WTC11 (cell line): ENCODE measurements around the gene GATAD2A. TPM values are rescaled to one million over a fixed set of nuclear protein-coding genes. Genes with fewer than 3 reads are reported as not detected.

Experiments
- ATAC-seq: fragments of 200-7000 bp; cut with Tn5 transposase; 2 replicates; pipeline ENCODE4 v1.10.0; 2021; ENCODE audit warnings: mild to moderate bottlenecking, moderate library complexity
- CTCF ChIA-PET: fragments of 300-600 bp; sonication (Branson Sonifier 250); formaldehyde crosslinking; loops from one replicate; lab custom pipeline; 2021; ENCODE audit warnings: antibody characterized with exemption; lab: Charles Lee
- POLR2A ChIA-PET: fragments of 350-600 bp; sonication (Branson Sonifier 250); formaldehyde crosslinking; loops from one replicate; lab custom pipeline; 2021; ENCODE audit warnings: antibody characterized with exemption; lab: Charles Lee
- DNase-seq: peaks from one replicate; pipeline ENCODE4 v3.0.0; 2021; ENCODE audit warnings: low spot score
- H3K27ac Mint-ChIP-seq: 2 replicates; pipeline ENCODE4 v1.8.0; 2021; ENCODE audit warnings: mixed read lengths
- H3K27me3 Mint-ChIP-seq: 2 replicates; pipeline ENCODE4 v1.8.0; 2021; ENCODE audit warnings: low read depth, mild to moderate bottlenecking, moderate library complexity, mixed read lengths
- H3K36me3 Mint-ChIP-seq: 2 replicates; pipeline ENCODE4 v1.8.0; 2021; ENCODE audit warnings: mixed read lengths
- H3K4me1 Mint-ChIP-seq: 2 replicates; pipeline ENCODE4 v1.8.0; 2022; ENCODE audit warnings: mixed read lengths
- H3K4me3 Mint-ChIP-seq: 2 replicates; pipeline ENCODE4 v1.8.0; 2021; ENCODE audit warnings: mild to moderate bottlenecking, moderate library complexity, mixed read lengths
- H3K9me3 Mint-ChIP-seq: 2 replicates; pipeline ENCODE4 v1.8.0; 2021; ENCODE audit warnings: mixed read lengths
- ATF6 ChIP-seq: sonication (generic); formaldehyde crosslinking; IDR thresholded peaks from 2 replicates; pipeline ENCODE4 v1.8.1; 2023; ENCODE audit warnings: mild to moderate bottlenecking, missing genetic modification reagents
- CTCF ChIP-seq: fragments of 200-600 bp; IDR thresholded peaks from 2 replicates; pipeline ENCODE4 v1.8.0; 2022; ENCODE audit warnings: antibody characterized with exemption
- ELF4 ChIP-seq: sonication (generic); formaldehyde crosslinking; IDR thresholded peaks from 2 replicates; pipeline ENCODE4 v1.8.1; 2022; ENCODE audit warnings: low read depth, mild to moderate bottlenecking, moderate library complexity, missing genetic modification reagents
- FOXK1 ChIP-seq: sonication (generic); formaldehyde crosslinking; IDR thresholded peaks from 2 replicates; pipeline ENCODE4 v1.8.0; 2022; ENCODE audit warnings: mild to moderate bottlenecking, moderate library complexity, missing genetic modification reagents
- FOXP1 ChIP-seq: sonication (generic); formaldehyde crosslinking; IDR thresholded peaks from 2 replicates; pipeline ENCODE4 v1.8.0; 2022; ENCODE audit warnings: missing genetic modification reagents, mild to moderate bottlenecking, moderate library complexity, borderline replicate concordance
- GABPB1 ChIP-seq: sonication (generic); formaldehyde crosslinking; IDR thresholded peaks from 2 replicates; pipeline ENCODE4 v1.8.1; 2023; ENCODE audit warnings: mild to moderate bottlenecking, missing genetic modification reagents
- HMGA2 ChIP-seq: fragments of 250-450 bp; sonication (Bioruptor Pico); IDR thresholded peaks from 2 replicates; pipeline ENCODE4 v1.4.0; 2021; ENCODE audit warnings: mild to moderate bottlenecking, moderate library complexity
- SMAD3 ChIP-seq: sonication (generic); formaldehyde crosslinking; IDR thresholded peaks from 2 replicates; pipeline ENCODE4 v1.8.0; 2022; ENCODE audit warnings: missing genetic modification reagents, mild to moderate bottlenecking, borderline replicate concordance
- TCF7 ChIP-seq: sonication (generic); formaldehyde crosslinking; IDR thresholded peaks from 2 replicates; pipeline ENCODE4 v1.8.0; 2022; ENCODE audit warnings: mild to moderate bottlenecking, low read depth, missing genetic modification reagents, moderate library complexity
- TEAD1 ChIP-seq: sonication (generic); formaldehyde crosslinking; IDR thresholded peaks from 2 replicates; pipeline ENCODE4 v1.8.0; 2022; ENCODE audit warnings: mild to moderate bottlenecking, missing genetic modification reagents
- TEAD4 ChIP-seq: sonication (generic); formaldehyde crosslinking; IDR thresholded peaks from 2 replicates; pipeline ENCODE4 v1.8.0; 2022; ENCODE audit warnings: mild to moderate bottlenecking, missing genetic modification reagents
- ZNF396 ChIP-seq: fragments of 250-450 bp; sonication (Bioruptor Pico); IDR thresholded peaks from 2 replicates; pipeline ENCODE4 v1.8.0; 2021; ENCODE audit warnings: mild to moderate bottlenecking, moderate library complexity, borderline replicate concordance
- ZNF532 ChIP-seq: fragments of 250-450 bp; sonication (Bioruptor Pico); IDR thresholded peaks from 2 replicates; pipeline ENCODE4 v1.9.0; 2021; ENCODE audit warnings: mild to moderate bottlenecking, borderline replicate concordance
- total RNA-seq: library from RNA; stranded (reverse); gene quantifications from 3 replicates; pipeline ENCODE4 v1.2.3, GENCODE V29; 2021
- TF ChIP-seq, protein P1 (sequence below): sonication (generic); formaldehyde crosslinking; IDR thresholded peaks from 2 replicates; pipeline ENCODE4 v1.8.1; 2022; ENCODE audit warnings: low read depth, missing genetic modification reagents, borderline replicate concordance
- TF ChIP-seq, protein P2 (sequence below): sonication (generic); formaldehyde crosslinking; IDR thresholded peaks from 2 replicates; pipeline ENCODE4 v1.8.1; 2023; ENCODE audit warnings: mild to moderate bottlenecking, missing genetic modification reagents, moderate library complexity
- TF ChIP-seq, protein P3 (sequence below): sonication (generic); formaldehyde crosslinking; IDR thresholded peaks from 2 replicates; pipeline ENCODE4 v1.8.0; 2023; ENCODE audit warnings: missing genetic modification reagents
- TF ChIP-seq, protein P4 (sequence below): sonication (generic); formaldehyde crosslinking; IDR thresholded peaks from 2 replicates; pipeline ENCODE4 v1.8.1; 2022; ENCODE audit warnings: mild to moderate bottlenecking, missing genetic modification reagents, moderate library complexity, borderline replicate concordance

The GATAD2A gene
- total RNA-seq, 1 experiment from 2014 or later: 209 TPM

DNA sequence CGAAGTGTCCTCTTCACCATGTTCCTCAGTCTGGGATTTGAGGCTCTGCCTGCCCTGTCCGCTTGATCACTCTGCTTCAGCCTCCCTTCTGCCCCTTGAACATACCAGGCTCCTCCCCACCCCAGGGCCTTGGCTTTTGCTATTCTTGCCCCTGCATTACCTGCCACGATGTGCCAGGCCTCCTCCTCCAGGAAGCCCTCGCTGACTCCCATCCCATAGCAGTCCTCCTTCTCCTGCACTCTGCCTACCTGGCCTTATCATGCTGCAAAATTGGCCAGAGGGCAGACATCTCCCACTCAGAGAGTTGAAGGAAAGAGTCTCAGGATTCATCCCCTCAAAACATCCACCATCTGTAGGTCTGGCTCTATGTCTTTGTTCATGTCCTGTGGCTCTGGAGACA is 125.4 kb downstream of the GATAD2A start (continued):
- no peak for TF ChIP-seq ATF6 (CRISPR knock-in tag)
- TF ChIP-seq, protein P1, sequence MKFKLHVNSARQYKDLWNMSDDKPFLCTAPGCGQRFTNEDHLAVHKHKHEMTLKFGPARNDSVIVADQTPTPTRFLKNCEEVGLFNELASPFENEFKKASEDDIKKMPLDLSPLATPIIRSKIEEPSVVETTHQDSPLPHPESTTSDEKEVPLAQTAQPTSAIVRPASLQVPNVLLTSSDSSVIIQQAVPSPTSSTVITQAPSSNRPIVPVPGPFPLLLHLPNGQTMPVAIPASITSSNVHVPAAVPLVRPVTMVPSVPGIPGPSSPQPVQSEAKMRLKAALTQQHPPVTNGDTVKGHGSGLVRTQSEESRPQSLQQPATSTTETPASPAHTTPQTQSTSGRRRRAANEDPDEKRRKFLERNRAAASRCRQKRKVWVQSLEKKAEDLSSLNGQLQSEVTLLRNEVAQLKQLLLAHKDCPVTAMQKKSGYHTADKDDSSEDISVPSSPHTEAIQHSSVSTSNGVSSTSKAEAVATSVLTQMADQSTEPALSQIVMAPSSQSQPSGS (CRISPR knock-in tag): no peak
- TF ChIP-seq FOXP1 (CRISPR knock-in tag): no peak
- no peak for TF ChIP-seq HMGA2 (CRISPR knock-in tag)
- TF ChIP-seq, protein P2, sequence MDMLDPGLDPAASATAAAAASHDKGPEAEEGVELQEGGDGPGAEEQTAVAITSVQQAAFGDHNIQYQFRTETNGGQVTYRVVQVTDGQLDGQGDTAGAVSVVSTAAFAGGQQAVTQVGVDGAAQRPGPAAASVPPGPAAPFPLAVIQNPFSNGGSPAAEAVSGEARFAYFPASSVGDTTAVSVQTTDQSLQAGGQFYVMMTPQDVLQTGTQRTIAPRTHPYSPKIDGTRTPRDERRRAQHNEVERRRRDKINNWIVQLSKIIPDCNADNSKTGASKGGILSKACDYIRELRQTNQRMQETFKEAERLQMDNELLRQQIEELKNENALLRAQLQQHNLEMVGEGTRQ (CRISPR knock-in tag): no peak
- no peak for TF ChIP-seq SMAD3
- TF ChIP-seq GABPB1 (CRISPR knock-in tag): no peak

GRCh38 chr19:19531951-19532805 is 126.7 kb downstream of the GATAD2A start:
- Mint-ChIP-seq H3K4me1 (peaks cover 21% of the 10 kb centered on the region), H3K4me3 (no peak overlapping the region), H3K36me3 (peaks cover 3% of the 10 kb centered on the region; the same call in 1 of the 2 replicates), H3K27ac (no peak overlapping the region), H3K9me3 (no peaks in the 10 kb centered on the region), H3K27me3 (peaks cover 8% of the 10 kb centered on the region)
- peak; percentile 57 for ATAC-seq
- DNase-seq: peak; percentile 92
- ChIA-PET POLR2A (interaction anchor here (0.6 to 1.5 kb wide), 6 partner anchors 9 to 594 kb away, joined by 3 to 10 read pairs (median 5); partner anchors contain the start of gene NDUFA13), CTCF (interaction anchor here (0.6 to 14.4 kb wide), 45 partner anchors 9 to 635 kb away, joined by 3 to 408 read pairs (median 5); partner anchors contain the start of genes ATP13A1, GATAD2A, GMIP and LPAR2)
- TF ChIP-seq ZNF532 (CRISPR knock-in tag) (no peak), TCF7 (CRISPR knock-in tag) (no peak), TEAD4 (no peak), CTCF (peak; percentile 92), ZNF396 (CRISPR knock-in tag) (no peak), ATF6 (CRISPR knock-in tag) (no peak), TEAD1 (no peak), ELF4 (no peak), FOXK1 (CRISPR knock-in tag) (no peak)
- TF ChIP-seq, protein P1 (CRISPR knock-in tag): no peak
- TF ChIP-seq, protein P3, sequence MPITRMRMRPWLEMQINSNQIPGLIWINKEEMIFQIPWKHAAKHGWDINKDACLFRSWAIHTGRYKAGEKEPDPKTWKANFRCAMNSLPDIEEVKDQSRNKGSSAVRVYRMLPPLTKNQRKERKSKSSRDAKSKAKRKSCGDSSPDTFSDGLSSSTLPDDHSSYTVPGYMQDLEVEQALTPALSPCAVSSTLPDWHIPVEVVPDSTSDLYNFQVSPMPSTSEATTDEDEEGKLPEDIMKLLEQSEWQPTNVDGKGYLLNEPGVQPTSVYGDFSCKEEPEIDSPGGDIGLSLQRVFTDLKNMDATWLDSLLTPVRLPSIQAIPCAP (CRISPR knock-in tag): no peak
- TF ChIP-seq, protein P4, sequence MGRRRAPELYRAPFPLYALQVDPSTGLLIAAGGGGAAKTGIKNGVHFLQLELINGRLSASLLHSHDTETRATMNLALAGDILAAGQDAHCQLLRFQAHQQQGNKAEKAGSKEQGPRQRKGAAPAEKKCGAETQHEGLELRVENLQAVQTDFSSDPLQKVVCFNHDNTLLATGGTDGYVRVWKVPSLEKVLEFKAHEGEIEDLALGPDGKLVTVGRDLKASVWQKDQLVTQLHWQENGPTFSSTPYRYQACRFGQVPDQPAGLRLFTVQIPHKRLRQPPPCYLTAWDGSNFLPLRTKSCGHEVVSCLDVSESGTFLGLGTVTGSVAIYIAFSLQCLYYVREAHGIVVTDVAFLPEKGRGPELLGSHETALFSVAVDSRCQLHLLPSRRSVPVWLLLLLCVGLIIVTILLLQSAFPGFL: no peak
